ENCODE results near the gene EFTUD2.

EFTUD2 gene

GRCh38 chr17:44871556-44871955 lies 27.7 kb downstream of the EFTUD2 start:
- in situ Hi-C loops (cut with MboI; ENCODE audit: low pct_unique_long_range_greater_than_20kb, low sequenced_read_pairs, unreplicated experiment) = loop anchor here (25.0 kb wide), 1 partner anchor 334 kb away; no protein-coding TSS in a partner anchor
- DNase-seq (ENCODE audit: low spot score) = no peak
- no peak for TF ChIP-seq CTCF (IDR thresholded peaks at IDR 0.05; ENCODE audit: extremely low read depth, insufficient read depth, missing control alignments)

- in situ Hi-C loops (cut with MboI; ENCODE audit: low pct_unique_long_range_greater_than_20kb, low sequenced_read_pairs, unreplicated experiment) = loop anchor here (10.0 to 25.0 kb wide), 2 partner anchors 93 to 331 kb away; no protein-coding TSS in a partner anchor
Measured at GRCh38 chr17:44867841-44868240, 31.4 kb downstream of the EFTUD2 start.

GRCh38 chr17:44865931-44866330 lies 33.3 kb downstream of the EFTUD2 start:
- DNase-seq (ENCODE audit: low spot score) = no peak
- in situ Hi-C loops (cut with MboI; ENCODE audit: low pct_unique_long_range_greater_than_20kb, low sequenced_read_pairs, unreplicated experiment) = loop anchor here (10.0 to 25.0 kb wide), 2 partner anchors 91 to 329 kb away; no protein-coding TSS in a partner anchor
- no peak for TF ChIP-seq CTCF (IDR thresholded peaks at IDR 0.05; ENCODE audit: extremely low read depth, insufficient read depth, missing control alignments)

More at GRCh38 chr17:44867841-44868240, 31.4 kb downstream of the EFTUD2 start:
- TF ChIP-seq CTCF (IDR thresholded peaks at IDR 0.05; ENCODE audit: extremely low read depth, insufficient read depth, missing control alignments) = no peak
- DNase-seq (ENCODE audit: low spot score) = no peak

GRCh38 chr17:44865231-44865660 lies 34.0 kb downstream of the EFTUD2 start:
- TF ChIP-seq CTCF (IDR thresholded peaks at IDR 0.05; ENCODE audit: extremely low read depth, insufficient read depth, missing control alignments) = peak; percentile 83
- in situ Hi-C loops (cut with MboI; ENCODE audit: low pct_unique_long_range_greater_than_20kb, low sequenced_read_pairs, unreplicated experiment) = loop anchor here (10.0 to 25.0 kb wide), 2 partner anchors 90 to 328 kb away; no protein-coding TSS in a partner anchor
- DNase-seq (ENCODE audit: low spot score) = peak; percentile 77

GRCh38 chr17:44864831-44865230 lies 34.4 kb downstream of the EFTUD2 start:
- TF ChIP-seq CTCF (IDR thresholded peaks at IDR 0.05; ENCODE audit: extremely low read depth, insufficient read depth, missing control alignments) = no peak
- DNase-seq (ENCODE audit: low spot score) = no peak
- in situ Hi-C loops (cut with MboI; ENCODE audit: low pct_unique_long_range_greater_than_20kb, low sequenced_read_pairs, unreplicated experiment) = loop anchor here (10.0 to 25.0 kb wide), 2 partner anchors 90 to 328 kb away; no protein-coding TSS in a partner anchor

GRCh38 chr17:44863061-44863918 lies 36.0 kb downstream of the EFTUD2 start:
- TF ChIP-seq CTCF (IDR thresholded peaks at IDR 0.05; ENCODE audit: extremely low read depth, insufficient read depth, missing control alignments) = no peak
- DNase-seq (ENCODE audit: low spot score) = no peak
- in situ Hi-C loops (cut with MboI; ENCODE audit: low pct_unique_long_range_greater_than_20kb, low sequenced_read_pairs, unreplicated experiment) = loop anchor here (10.0 to 25.0 kb wide), 2 partner anchors 88 to 326 kb away; no protein-coding TSS in a partner anchor
